T47D (cell line): ENCODE measurements around the gene ARMC8.
A peak's percentile ranks its signal among the peaks of the same experiment; 100 is the strongest.

ENCODE experiments used
- DNase-seq, 2 experiments: peaks; one replicate each; pipeline versions ENCODE4 v3.0.0 to v3.0.0-alpha.2; 2011 to 2012; ENCODE audit warnings: low read depth in 1 of 2, low spot score in 1 of 2
- JUND ChIP-seq: IDR thresholded peaks from 2 replicates; pipeline ENCODE4 v1.6.1; 2012; ENCODE audit warnings: low read depth
- in situ Hi-C: cut with HindIII; loops from 2 replicates; pipeline ENCODE4 v1.10.0; 2016; ENCODE audit warnings: low sequenced_read_pairs, low pct_unique_long_range_greater_than_20kb

The ARMC8 gene

DNA sequence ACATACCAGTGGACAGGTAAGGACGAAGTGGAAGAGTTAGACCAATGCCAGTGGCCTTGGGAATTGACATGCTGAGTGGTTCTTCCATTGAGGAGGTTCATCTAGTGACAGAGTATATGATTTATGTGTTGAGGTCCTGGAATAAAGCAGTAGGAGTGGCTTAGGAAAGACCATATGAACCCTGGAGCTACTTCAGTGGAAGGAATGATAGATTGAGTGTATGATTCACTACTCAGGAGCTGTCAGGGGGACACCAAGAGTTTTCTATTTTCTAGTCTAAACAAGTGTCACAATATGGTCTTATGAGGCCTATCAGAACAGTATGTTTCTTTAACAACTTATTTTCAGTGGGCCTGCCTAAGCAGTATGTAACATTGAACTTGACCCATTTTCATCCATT lies 78.6 kb downstream of the ARMC8 start:
- in situ Hi-C loops: no loop called here
- TF ChIP-seq JUND: no peak
- DNase-seq: no peak

DNA sequence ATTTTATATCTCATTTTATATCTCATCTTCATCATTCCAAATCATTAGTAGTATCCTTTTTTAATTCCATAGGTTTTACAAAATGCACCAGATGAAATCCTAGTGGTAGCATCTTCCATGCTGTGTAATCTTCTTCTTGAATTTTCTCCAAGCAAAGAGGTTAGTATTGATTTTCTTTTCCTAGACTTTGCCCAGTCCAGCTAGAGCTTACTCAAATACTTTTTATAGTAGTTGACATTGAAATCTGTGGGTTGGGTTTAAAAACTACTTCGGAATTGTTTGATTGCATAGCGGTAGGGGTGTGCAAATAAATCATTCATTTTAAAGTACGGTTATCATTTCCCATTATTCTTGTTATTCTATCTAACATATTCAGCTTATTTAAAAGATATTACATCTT lies 80.0 kb downstream of the ARMC8 start:
- in situ Hi-C loops: no loop called here
- no peak for TF ChIP-seq JUND
- no peak for DNase-seq

DNA sequence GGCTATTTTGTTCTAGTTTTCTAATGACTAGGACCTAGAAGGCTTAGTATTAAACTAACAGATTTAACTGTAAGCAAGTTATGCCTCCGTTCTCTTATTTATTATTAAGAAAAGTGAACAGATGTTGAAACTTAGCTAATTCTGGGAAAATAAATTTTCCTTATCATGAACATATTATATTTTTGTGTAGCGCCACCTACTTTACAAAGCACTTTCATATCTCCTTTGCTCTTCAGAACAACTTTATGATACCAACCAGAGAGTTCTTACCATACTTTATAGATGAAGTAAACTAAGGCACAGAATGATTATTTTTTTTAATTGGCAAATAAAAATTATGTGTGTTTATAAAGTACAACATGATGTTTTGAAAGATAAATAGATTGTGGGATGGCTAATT lies 83.1 kb downstream of the ARMC8 start:
- no peak for TF ChIP-seq JUND
- in situ Hi-C loops: no loop called here
- DNase-seq: no peak

DNA sequence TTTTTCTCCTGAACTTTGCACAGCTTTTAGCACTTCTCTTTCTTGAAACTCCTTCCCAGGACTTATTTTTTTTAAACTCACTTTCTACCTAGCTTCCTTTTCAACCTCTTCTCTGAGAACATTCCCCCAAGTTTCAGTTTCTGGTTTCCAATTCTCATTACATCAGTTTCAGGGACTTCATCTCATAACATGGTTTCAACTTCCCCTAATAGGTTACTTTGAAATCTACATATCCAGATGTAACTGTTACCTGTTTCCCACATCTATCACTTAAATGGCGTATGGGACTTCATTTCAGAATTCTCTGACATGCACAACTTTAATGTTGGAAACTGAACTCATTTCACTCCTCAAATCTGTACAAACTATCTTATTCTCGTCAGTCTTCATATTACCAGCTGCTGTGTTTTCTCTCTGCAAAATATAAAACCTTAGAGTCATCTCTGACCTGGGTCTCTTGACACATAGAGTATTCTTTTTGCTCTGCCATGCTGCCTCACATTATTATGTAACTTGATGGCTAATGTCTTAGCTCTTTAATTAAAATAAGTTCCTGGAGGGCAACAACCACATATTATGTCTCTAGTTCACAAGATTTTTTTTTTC lies 84.2 kb downstream of the ARMC8 start:
- DNase-seq: no peak
- TF ChIP-seq JUND: no peak
- in situ Hi-C loops: no loop called here

DNA sequence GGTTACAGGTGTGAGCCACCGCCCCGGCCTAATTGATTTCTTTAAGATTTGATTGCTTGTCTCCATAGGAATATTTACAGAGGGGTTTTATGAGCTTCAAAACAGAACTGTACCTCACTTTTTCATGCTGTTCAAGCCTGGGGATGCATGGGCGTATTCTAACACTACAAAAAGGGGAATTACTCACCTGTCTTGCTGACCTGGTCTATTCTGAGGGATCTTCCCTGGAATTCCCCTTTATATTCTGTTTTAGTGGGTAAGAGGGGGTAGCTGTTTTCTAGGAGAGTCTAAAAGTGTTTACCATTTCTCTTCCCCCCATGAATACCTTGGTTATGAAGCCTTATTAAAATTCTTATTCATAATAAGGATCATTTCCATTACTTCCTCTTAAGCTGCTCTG lies 94.5 kb downstream of the ARMC8 start:
- no peak for DNase-seq
- in situ Hi-C loops: no loop called here
- no peak for TF ChIP-seq JUND

DNA sequence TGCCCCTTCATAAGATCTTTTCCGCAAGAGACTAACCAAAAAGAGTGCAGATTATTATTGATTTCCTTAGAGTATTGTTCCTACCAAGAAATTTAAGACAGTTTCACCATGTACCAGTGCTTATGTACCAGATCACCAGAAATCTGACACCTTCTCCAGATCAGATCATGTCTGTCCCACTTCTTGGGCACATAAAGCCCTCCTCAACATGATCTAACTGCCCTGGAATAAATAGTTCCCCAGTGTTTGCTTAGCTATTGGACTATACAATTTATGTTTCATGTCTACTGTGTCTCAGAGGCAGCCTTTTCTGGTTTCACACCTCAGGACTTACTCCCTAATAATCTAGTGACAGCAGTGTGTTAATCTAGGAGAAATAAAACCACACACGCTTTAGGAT lies 95.7 kb downstream of the ARMC8 start:
- in situ Hi-C loops: no loop called here
- TF ChIP-seq JUND: no peak
- DNase-seq: no peak

DNA sequence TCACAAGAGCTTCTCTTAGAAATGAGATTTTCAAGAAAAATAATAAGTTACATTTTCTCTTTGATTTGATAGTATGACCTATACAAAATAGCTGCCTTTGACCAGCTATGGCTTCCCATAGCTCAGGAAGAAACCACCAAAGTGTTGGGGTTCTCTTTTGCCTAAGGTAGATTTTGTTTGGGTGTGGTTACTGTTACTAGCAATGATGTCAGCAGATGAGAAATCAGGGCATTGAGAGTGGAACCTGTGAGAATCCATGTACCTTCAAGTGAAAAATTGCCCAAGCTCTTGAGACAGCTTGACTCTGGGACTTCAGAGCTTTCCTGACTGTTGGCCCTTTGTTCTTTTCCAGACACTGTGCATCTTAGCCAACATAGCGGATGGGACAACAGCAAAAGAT lies 97.0 kb downstream of the ARMC8 start:
- TF ChIP-seq JUND: no peak
- in situ Hi-C loops: no loop called here
- no peak for DNase-seq

DNA sequence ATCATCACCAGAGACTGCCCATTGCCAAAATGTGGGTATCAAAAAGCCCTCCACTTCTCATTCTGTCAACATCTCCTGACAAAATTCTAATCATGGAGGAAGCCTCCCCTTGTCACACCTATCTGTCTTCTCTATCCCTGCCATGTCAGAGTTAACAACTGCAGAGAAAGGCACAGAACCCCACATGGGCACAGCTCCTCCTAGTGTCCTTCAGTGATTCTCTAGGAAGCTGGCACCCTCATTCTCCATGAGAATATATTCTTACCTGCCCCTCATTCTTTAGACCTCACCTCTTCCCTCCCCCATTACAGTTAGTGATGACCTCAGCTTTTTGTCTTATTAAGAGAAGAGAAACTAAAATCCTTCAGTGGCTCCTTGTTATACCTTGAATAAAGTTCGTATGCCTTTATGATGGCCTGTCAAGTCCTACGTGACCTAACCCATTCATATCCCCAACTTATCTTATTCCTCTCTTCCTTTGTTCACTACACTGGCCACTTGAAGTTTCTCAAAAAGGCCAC lies 97.9 kb downstream of the ARMC8 start:
- no peak for TF ChIP-seq JUND
- in situ Hi-C loops: no loop called here
- DNase-seq: peak in 1 of 2 experiments; percentile 28

DNA sequence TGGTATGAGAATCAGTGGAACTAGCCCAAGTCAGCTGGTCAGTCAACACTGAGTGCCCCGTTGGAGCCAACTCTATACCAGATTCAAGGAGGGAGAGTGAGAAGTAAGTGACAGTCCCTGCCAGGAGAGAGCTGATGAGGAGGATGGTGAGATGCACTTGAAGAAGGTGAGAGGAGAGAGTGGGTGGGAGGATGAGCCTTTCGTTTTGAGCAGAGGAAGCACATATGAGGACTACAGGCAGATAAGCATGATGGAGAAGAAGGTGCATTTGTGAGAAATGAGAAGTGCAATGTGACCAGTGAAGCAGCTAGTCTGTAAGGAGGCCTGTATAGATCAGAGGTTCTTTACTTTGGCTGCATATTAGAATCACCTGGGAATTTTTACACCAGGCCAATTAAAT lies 102.2 kb downstream of the ARMC8 start:
- in situ Hi-C loops: no loop called here
- no peak for TF ChIP-seq JUND
- no peak for DNase-seq

DNA sequence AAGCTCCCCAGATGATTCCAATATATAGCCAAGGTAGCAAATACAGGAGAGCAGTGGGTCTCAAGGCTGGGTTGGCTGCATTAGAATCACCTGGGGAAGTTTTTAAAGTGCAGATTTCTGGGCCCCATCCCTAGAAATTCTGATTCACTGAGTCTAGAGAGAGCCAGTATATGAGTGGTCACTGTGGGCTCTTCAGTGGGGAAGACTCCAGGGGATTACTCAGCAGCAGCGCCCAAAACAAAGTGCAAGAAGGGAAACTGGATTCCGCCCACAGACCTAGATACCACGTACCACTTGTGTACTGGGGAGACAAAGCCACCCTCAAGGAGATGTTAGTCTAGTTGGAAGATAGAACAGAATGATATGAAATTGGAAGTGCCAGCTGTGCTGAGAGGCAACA lies 102.6 kb downstream of the ARMC8 start:
- no peak for DNase-seq
- TF ChIP-seq JUND: no peak
- in situ Hi-C loops: no loop called here

DNA sequence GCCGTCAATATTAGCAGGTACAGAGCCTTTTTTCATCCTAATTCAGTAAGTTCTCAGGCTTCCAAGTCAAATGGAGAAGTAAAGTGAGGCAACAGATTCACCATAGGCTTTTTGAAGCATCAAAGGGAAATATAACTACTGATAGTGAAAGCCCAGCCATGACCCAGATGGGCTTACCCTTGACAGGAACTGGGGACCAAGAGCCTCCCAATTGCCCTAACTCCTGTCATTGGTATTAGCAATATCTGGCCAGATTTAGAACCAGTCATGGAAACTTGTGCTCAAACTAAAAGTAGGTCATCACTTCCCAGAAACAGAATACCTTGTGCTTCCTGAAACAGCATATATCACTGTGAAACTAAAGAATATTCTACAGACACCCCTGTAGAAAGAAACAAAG lies 109.5 kb downstream of the ARMC8 start:
- no peak for TF ChIP-seq JUND
- DNase-seq: no peak
- in situ Hi-C loops: no loop called here

DNA sequence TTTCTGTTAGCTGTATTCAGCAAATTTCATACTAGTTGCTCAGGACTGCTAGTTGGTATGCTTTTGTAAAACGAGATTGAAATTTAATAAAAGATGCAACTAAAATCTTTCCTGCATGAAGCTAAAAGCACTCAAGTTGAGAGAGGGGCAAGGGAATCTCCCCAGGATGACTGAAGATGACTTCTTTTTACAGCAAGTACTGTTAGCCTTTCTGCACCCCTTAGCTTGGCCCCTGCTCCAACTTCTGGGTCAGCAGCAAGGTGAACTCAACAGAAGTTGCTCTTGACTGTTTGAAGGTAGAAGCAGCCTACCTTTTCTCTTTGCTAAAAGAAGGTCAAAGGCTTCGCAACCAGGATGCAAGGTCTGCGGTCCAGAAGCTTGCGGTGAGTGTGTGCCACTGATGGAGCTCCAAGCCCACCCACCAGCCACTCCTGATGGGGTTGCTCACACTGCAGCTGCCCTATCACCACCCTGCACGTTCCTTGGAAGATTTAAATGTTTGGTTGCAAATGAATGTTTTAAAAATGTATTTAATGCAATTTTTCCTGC lies 110.0 kb downstream of the ARMC8 start:
- in situ Hi-C loops: no loop called here
- DNase-seq: no peak
- no peak for TF ChIP-seq JUND

DNA sequence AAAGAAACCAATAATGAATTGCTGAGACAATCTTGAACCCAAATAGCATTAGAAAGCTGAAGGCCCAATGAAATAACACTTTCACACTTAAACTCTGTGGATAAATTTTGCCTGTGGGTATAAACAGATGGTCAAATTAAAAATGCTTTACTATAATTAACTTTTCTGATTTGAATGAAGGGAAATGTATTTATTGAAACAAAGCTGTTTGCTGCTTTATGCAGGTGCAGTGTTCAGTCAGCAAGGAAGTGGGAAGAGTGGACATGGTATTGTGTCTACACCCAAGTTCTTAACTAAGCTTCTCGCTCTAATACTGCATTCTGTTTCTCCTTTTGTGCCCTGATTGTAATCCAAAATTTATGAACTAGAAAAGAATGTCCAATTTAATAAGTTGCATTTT lies 110.8 kb downstream of the ARMC8 start:
- no peak for TF ChIP-seq JUND
- in situ Hi-C loops: no loop called here
- no peak for DNase-seq

DNA sequence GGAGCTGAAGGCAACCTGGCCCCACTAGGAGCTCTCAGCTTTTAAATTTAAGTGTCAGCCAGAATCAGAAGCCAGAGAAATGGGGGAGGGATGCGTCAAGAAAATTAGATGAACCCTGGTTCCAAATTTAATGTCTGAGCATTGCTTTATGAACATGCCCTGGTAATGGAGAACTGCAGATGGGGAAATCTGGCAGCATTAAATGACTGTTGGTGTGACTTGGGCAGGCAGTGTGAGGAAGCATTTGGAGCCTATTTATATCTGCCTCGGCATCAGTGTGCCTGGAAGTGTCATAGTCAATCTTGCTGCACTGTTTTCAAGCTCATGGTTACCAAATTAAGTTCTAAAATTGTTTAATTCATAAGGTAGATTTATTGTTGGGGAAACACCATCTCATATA lies 113.5 kb downstream of the ARMC8 start:
- TF ChIP-seq JUND: no peak
- no peak for DNase-seq
- in situ Hi-C loops: no loop called here

DNA sequence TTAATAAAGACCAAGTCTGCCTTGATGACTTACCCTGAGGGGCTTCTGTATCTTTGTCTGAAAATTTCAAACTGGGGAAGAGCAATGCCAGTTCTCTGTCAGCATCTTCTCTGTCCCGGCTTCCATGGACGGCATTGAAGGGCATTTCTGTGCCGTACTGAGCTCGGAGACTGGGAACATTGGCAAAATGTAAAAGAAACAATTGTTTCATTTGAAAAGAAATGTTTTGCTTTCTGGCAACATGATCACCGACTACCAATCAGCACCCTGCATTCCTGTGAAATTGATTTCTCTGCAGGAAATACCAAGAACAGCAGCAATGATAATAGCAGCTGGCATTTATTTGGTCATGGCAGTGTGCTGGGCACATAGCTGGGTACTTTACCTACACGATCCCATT lies 116.4 kb downstream of the ARMC8 start:
- no peak for DNase-seq
- TF ChIP-seq JUND: no peak
- in situ Hi-C loops: no loop called here
